Endothelial cell of umbilical vein (primary cell): ENCODE results near the gene CHST8. TPM values are rescaled to one million over a fixed set of nuclear protein-coding genes. Genes with fewer than 3 reads are reported as not detected.

Source experiments
- BruUV-seq: library from RNA; stranded (reverse); fragments of 400-500 nt; replicated peaks from 2 replicates; lab custom pipeline; 2021; lab: Mats Ljungman, UMichigan
- CTCF ChIA-PET: fragments of 300-600, 350-600 bp; sonication (Branson Sonifier 250); formaldehyde crosslinking; loops from one replicate; lab custom pipeline; 2021; ENCODE audit warnings: antibody characterized with exemption, inconsistent platforms; lab: Charles Lee
- POLR2A ChIA-PET: fragments of 300-600, 350-600 bp; sonication (Branson Sonifier 250); formaldehyde crosslinking; loops from one replicate; lab custom pipeline; 2021; ENCODE audit warnings: antibody characterized with exemption, inconsistent platforms; lab: Charles Lee
- DNase-seq: peaks from one replicate; pipeline ENCODE4 v3.0.0-alpha.2; 2011; ENCODE audit warnings: low read depth, low spot score
- FAIRE-seq: peaks from 2 replicates; lab custom pipeline; 2011; peaks lifted over from hg19 to GRCh38; lab: Jason Lieb, UNC
- H2AFZ ChIP-seq: 2 replicates; pipeline ENCODE4 v1.6.0; 2012; ENCODE audit warnings: low read depth, low read length, control low read depth, inconsistent platforms
- H3K27ac ChIP-seq: 2 replicates; pipeline ENCODE4 v1.5.1; 2011; ENCODE audit warnings: low read depth, mild to moderate bottlenecking, control low read depth, low read length, moderate library complexity; ENCODE audit not compliant: insufficient read depth
- H3K27me3 ChIP-seq, 2 experiments: 2 replicates each; pipeline versions ENCODE4 v1.6.0 to v1.6.1; 2011; ENCODE audit warnings: low read length in 2 of 2, mixed read lengths in 1 of 2; ENCODE audit not compliant: control insufficient read depth in 2 of 2, insufficient read depth in 2 of 2
- H3K36me3 ChIP-seq, 2 experiments: 2 replicates in 1 of 2; 3 replicates in 1 of 2; pipeline ENCODE4 v1.5.1; 2011; ENCODE audit warnings: low read length in 2 of 2, mild to moderate bottlenecking in 1 of 2, moderate library complexity in 1 of 2; ENCODE audit not compliant: control insufficient read depth in 2 of 2, insufficient read depth in 2 of 2; ENCODE audit errors: extremely low read depth in 1 of 2
- H3K4me1 ChIP-seq: 3 replicates; pipeline ENCODE4 v1.5.1; 2011; ENCODE audit warnings: mild to moderate bottlenecking, low read length; ENCODE audit not compliant: control insufficient read depth, insufficient read depth; ENCODE audit errors: extremely low read depth
- H3K4me2 ChIP-seq: 2 replicates; pipeline ENCODE4 v1.6.1; 2011; ENCODE audit warnings: low read length, control low read depth, mixed read lengths; ENCODE audit not compliant: insufficient read depth
- H3K4me3 ChIP-seq, 3 experiments: fragments of 200-600 bp in 1 of 3; sonication (generic), shearing (Covaris generic) in 1 of 3; replicated peaks in 1 of 3; 2 replicates each; pipeline ENCODE4 v1.5.1; 2011 to 2016; ENCODE audit warnings: control low read depth in 3 of 3, low read length in 3 of 3, mild to moderate bottlenecking in 2 of 3, inconsistent platforms in 1 of 3, low read depth in 1 of 3, moderate library complexity in 1 of 3; ENCODE audit not compliant: insufficient read depth in 1 of 3
- H3K79me2 ChIP-seq: 2 replicates; pipeline ENCODE4 v1.6.0; 2012; ENCODE audit warnings: low read length, inconsistent platforms; ENCODE audit not compliant: control insufficient read depth, insufficient read depth
- H3K9ac ChIP-seq: replicated peaks from 2 replicates; pipeline ENCODE3; 2011; ENCODE audit warnings: low read length, control low read depth; ENCODE audit not compliant: insufficient read depth; ENCODE audit errors: extremely low read depth
- H3K9me1 ChIP-seq: replicated peaks from 3 replicates; pipeline ENCODE4 v1.6.0; 2011; ENCODE audit warnings: mild to moderate bottlenecking, low read length; ENCODE audit not compliant: control insufficient read depth, insufficient read depth; ENCODE audit errors: extremely low read depth
- H3K9me3 ChIP-seq: replicated peaks from 2 replicates; pipeline ENCODE4 v1.5.1; 2012; ENCODE audit warnings: low read length, inconsistent platforms; ENCODE audit not compliant: control insufficient read depth, insufficient read depth
- H4K20me1 ChIP-seq: replicated peaks from 2 replicates; pipeline ENCODE3; 2011; ENCODE audit warnings: mild to moderate bottlenecking, low read length; ENCODE audit not compliant: control insufficient read depth, insufficient read depth; ENCODE audit errors: extremely low read depth
- EZH2 ChIP-seq: IDR thresholded peaks from 2 replicates; pipeline ENCODE4 v1.6.1; 2012; ENCODE audit warnings: borderline replicate concordance, low read depth, mild to moderate bottlenecking, moderate library complexity, low read length, inconsistent platforms; ENCODE audit not compliant: severe bottlenecking
- FOS ChIP-seq: IDR thresholded peaks from 2 replicates; pipeline ENCODE4 v1.6.1; 2011; ENCODE audit warnings: mild to moderate bottlenecking, low read length, moderate library complexity, borderline replicate concordance; ENCODE audit not compliant: insufficient read depth
- GATA2 ChIP-seq: IDR thresholded peaks from 2 replicates; pipeline ENCODE4 v1.7.0; 2011; ENCODE audit warnings: low read depth, mild to moderate bottlenecking, moderate library complexity, mixed read lengths, low read length; ENCODE audit not compliant: insufficient read length, insufficient read depth
- JUN ChIP-seq: IDR thresholded peaks from 2 replicates; pipeline ENCODE4 v1.6.1; 2011; ENCODE audit warnings: borderline replicate concordance, low read depth; ENCODE audit not compliant: insufficient read length, insufficient read depth
- MYC ChIP-seq: IDR thresholded peaks from one replicate; pipeline ENCODE4 v1.6.1; 2011; ENCODE audit warnings: mild to moderate bottlenecking, low read depth, low read length
- POLR2A ChIP-seq: IDR thresholded peaks from 2 replicates; pipeline ENCODE4 v1.6.1; 2012; ENCODE audit warnings: low read depth, mild to moderate bottlenecking, control low read depth, low read length
- POLR2AphosphoS5 ChIP-seq: IDR thresholded peaks from 2 replicates; pipeline ENCODE4 v1.6.1; 2012; ENCODE audit warnings: low read depth, mild to moderate bottlenecking, control low read depth, low read length, moderate library complexity; ENCODE audit not compliant: insufficient read depth
- dilution Hi-C: fragments of 300-500 bp; cut with MboI; formaldehyde crosslinking; loops from one replicate; pipeline ENCODE4 v1.15.0; 2019; ENCODE audit warnings: low sequenced_read_pairs; ENCODE audit not compliant: extremely low pct_ligation_motif_present
- intact Hi-C: fragments of 100-400 bp; cut with micrococcal nuclease; formaldehyde crosslinking; loops from one replicate; pipeline ENCODE4 v1.10.0; 2022
- polyA plus RNA-seq, 4 experiments: library from polyadenylated mRNA; depleted of rRNA in 3 of 4; stranded (reverse) in 3 of 4; unstranded in 1 of 4; fragments of >200 nt; gene quantifications; 2 replicates each; pipeline versions ENCODE4 v1.2.1 to v1.2.3, GENCODE V29; 2011 to 2012; ENCODE audit warnings: missing spikeins in 1 of 4
- total RNA-seq: library from RNA; stranded (reverse); gene quantifications from 2 replicates; pipeline ENCODE4 v1.2.3, GENCODE V29; 2021
- TF ChIP-seq, protein P1 (sequence below): IDR thresholded peaks from 2 replicates; pipeline ENCODE4 v1.6.1; 2011; ENCODE audit not compliant: insufficient read depth, insufficient read length
- TF ChIP-seq, protein P2 (sequence below), 2 donors: IDR thresholded peaks; 1 replicate in 1 of 2; 2 replicates in 1 of 2; pipeline ENCODE4 v1.5.1; 2011; ENCODE audit warnings: low read length in 2 of 2, mild to moderate bottlenecking in 2 of 2, moderate library complexity in 2 of 2, control low read depth in 1 of 2, inconsistent platforms in 1 of 2, low read depth in 1 of 2; ENCODE audit not compliant: insufficient read depth in 1 of 2; ENCODE audit errors: extremely low read depth in 1 of 2

CHST8 gene
- total and polyA plus RNA-seq, 2 donors (not counting 3 experiments of a cell fraction or from before 2014, with no cell fraction given): not detected

DNA sequence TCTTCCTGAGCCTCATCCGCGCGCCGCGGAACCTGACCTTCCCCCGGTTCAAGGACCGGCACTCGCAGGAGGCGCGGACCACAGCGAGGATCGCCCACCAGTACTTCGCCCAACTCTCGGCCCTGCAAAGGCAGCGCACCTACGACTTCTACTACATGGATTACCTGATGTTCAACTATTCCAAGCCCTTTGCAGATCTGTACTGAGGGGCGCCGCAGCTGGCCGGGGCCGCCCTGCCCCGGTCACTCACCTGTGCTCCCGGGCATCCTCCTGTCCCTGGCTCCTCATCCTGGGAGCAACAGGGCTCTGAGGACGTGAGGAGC, 151.1 kb downstream of the CHST8 start:
- Histone ChIP-seq H3K4me2 (no peak overlapping the region), H3K4me1 (no peaks in the 10 kb centered on the region), H3K79me2 (no peaks in the 10 kb centered on the region), H3K9ac (no peak overlapping the region), H3K27ac (no peak overlapping the region), H3K27me3 (no peaks in the 10 kb centered on the region), H3K36me3 (no peaks in the 10 kb centered on the region), H3K4me3 (no peak overlapping the region), H4K20me1 (no peaks in the 10 kb centered on the region), H2AFZ (no peak overlapping the region), H3K9me1 (no peaks in the 10 kb centered on the region), H3K9me3 (no peaks in the 10 kb centered on the region)
- TF ChIP-seq POLR2A: no peak
- TF ChIP-seq, protein P1, sequence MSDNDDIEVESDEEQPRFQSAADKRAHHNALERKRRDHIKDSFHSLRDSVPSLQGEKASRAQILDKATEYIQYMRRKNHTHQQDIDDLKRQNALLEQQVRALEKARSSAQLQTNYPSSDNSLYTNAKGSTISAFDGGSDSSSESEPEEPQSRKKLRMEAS: no peak
- no peak for TF ChIP-seq EZH2
- no peak for TF ChIP-seq POLR2AphosphoS5
- TF ChIP-seq MYC: no peak
- TF ChIP-seq, protein P2, sequence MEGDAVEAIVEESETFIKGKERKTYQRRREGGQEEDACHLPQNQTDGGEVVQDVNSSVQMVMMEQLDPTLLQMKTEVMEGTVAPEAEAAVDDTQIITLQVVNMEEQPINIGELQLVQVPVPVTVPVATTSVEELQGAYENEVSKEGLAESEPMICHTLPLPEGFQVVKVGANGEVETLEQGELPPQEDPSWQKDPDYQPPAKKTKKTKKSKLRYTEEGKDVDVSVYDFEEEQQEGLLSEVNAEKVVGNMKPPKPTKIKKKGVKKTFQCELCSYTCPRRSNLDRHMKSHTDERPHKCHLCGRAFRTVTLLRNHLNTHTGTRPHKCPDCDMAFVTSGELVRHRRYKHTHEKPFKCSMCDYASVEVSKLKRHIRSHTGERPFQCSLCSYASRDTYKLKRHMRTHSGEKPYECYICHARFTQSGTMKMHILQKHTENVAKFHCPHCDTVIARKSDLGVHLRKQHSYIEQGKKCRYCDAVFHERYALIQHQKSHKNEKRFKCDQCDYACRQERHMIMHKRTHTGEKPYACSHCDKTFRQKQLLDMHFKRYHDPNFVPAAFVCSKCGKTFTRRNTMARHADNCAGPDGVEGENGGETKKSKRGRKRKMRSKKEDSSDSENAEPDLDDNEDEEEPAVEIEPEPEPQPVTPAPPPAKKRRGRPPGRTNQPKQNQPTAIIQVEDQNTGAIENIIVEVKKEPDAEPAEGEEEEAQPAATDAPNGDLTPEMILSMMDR (IDR thresholded peaks at IDR 0.05; ENCODE audit: extremely low read depth in 1 of 2, insufficient read depth in 1 of 2, low read depth in 1 of 2, low read length in 2 of 2): no peak
- TF ChIP-seq GATA2: no peak
- no peak for TF ChIP-seq FOS
- no peak for TF ChIP-seq JUN
- BruUV-seq: no TSS peak
- FAIRE-seq (no peak), DNase-seq (no peak)
- ChIA-PET CTCF (interaction anchor here (1.6 to 8.7 kb wide), 3 partner anchors 324 to 357 kb away, joined by 5 to 200 read pairs (median 15); no protein-coding TSS in a partner anchor), POLR2A (no interaction called here)
- dilution Hi-C loops (no loop called here), intact Hi-C loops (no loop called here)
